SU-DHL-6 (cell line): ENCODE measurements around the gene BAIAP2L1.

Source experiments
- H2AFZ ChIP-seq: fragments of 200-600 bp; sonication (generic); 2 replicates; pipeline ENCODE4 v1.6.1; 2014; ENCODE audit warnings: low read depth, mild to moderate bottlenecking, moderate library complexity, mixed read lengths, antibody characterized with exemption, low read length; ENCODE audit not compliant: severe bottlenecking
- H3F3A ChIP-seq: fragments of 200-600 bp; shearing (Covaris generic); 2 replicates; pipeline ENCODE4 v1.6.0; 2016; ENCODE audit warnings: antibody characterized with exemption, mild to moderate bottlenecking; ENCODE audit not compliant: insufficient read depth
- H3K27ac ChIP-seq: fragments of 200-600 bp; sonication (generic); 2 replicates; pipeline ENCODE4 v1.5.1; 2016; ENCODE audit warnings: low read depth, mild to moderate bottlenecking, low read length, moderate library complexity, mixed read lengths
- H3K27me3 ChIP-seq: fragments of 200-600 bp; sonication (generic), shearing (Covaris generic); 2 replicates; pipeline ENCODE4 v1.6.0; 2014; ENCODE audit warnings: mild to moderate bottlenecking, low read length
- H3K36me3 ChIP-seq: fragments of 200-600 bp; sonication (generic); 2 replicates; pipeline ENCODE4 v1.6.1; 2014; ENCODE audit warnings: mild to moderate bottlenecking, low read length, mixed read lengths
- H3K4me2 ChIP-seq: fragments of 300-600, 200-600 bp; shearing (Covaris generic), sonication (generic); 2 replicates; pipeline ENCODE4 v1.6.0; 2014; ENCODE audit warnings: low read length, low read depth, mild to moderate bottlenecking; ENCODE audit not compliant: poor library complexity, severe bottlenecking
- H3K4me3 ChIP-seq: fragments of 200-600 bp; sonication (generic); 2 replicates; pipeline ENCODE4 v1.5.1; 2014; ENCODE audit warnings: antibody characterized with exemption, low read length, mild to moderate bottlenecking, mixed read lengths; ENCODE audit not compliant: insufficient read depth, poor library complexity, severe bottlenecking
- H3K79me2 ChIP-seq: fragments of 200-600 bp; sonication (generic); 2 replicates; pipeline ENCODE4 v1.6.1; 2014; ENCODE audit warnings: mild to moderate bottlenecking, low read length, moderate library complexity; ENCODE audit not compliant: insufficient read depth
- H3K9ac ChIP-seq: fragments of 200-600 bp; sonication (generic); 2 replicates; pipeline ENCODE4 v1.7.0; 2014; ENCODE audit warnings: mild to moderate bottlenecking, low read length
- H3K9me2 ChIP-seq: fragments of 200-600 bp; sonication (generic); replicated peaks from 2 replicates; pipeline ENCODE4 v1.6.1; 2014; ENCODE audit warnings: low read length; ENCODE audit not compliant: insufficient read depth
- H3K9me3 ChIP-seq: fragments of 200-600 bp; sonication (generic); 2 replicates; pipeline ENCODE4 v1.6.1; 2014; ENCODE audit warnings: low read length, mixed read lengths; ENCODE audit not compliant: insufficient read depth
- H4K20me1 ChIP-seq: fragments of 200-600 bp; sonication (generic); 2 replicates; pipeline ENCODE4 v1.6.1; 2014; ENCODE audit warnings: low read depth, mild to moderate bottlenecking, antibody characterized with exemption, low read length, moderate library complexity, mixed read lengths
- CTCF ChIP-seq: fragments of 200-600 bp; sonication (generic); IDR thresholded peaks from one replicate; pipeline ENCODE4 v1.5.1; 2017; ENCODE audit warnings: antibody characterized with exemption, mild to moderate bottlenecking, low read length, moderate library complexity; ENCODE audit not compliant: insufficient read depth, poor library complexity, severe bottlenecking
- EZH2phosphoT487 ChIP-seq: fragments of 200-600 bp; sonication (generic), shearing (Covaris generic); conservative IDR thresholded peaks from 2 replicates; pipeline ENCODE4 v1.6.1; 2018; ENCODE audit warnings: mild to moderate bottlenecking, antibody characterized with exemption, low read length, moderate library complexity, mixed read lengths

The BAIAP2L1 gene

DNA sequence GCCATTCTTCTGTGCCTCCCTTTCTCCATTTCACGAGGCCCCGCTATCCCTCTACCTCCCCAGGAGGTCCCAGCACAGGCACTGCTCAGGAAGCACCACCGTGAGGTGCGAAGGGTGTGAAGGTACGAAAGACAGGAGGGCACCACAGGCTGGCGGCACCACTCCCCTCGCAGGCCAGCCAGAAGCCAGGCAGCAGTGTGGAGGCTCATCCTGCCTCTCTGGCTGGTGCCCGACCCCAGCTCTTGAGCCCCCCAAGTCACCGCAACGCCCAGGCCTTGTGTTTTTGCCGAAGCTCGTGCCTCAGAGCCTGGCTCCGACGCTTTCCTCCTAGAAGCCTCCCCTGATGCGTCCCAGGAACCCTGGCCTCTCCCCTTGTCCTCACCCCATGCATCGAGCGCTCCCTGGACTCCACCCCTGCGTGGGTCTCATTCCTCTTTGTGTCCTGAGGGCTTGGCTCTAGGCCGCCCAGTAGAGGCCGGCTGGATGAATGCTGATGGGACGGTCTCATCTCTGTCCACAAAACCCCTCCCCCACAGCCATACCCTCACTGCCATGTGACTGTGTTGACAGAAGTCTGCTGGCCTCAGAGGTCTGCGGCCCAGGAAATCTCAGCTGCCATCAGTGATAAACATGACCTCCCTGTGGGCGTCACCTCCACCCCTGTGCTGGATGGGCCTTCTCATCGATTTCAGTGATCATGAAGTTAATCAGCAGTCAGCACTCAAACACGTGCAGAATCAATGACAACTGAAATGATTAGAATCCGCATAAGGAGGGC lies 100.1 kb downstream of the BAIAP2L1 start:
- Histone ChIP-seq H3K79me2 (no peaks in the 10 kb centered on the region), H4K20me1 (no peaks in the 10 kb centered on the region), H3K36me3 (no peaks in the 10 kb centered on the region), H3K4me2 (no peak overlapping the region), H3F3A (no peaks in the 10 kb centered on the region), H3K9me2 (no peaks in the 10 kb centered on the region), H3K27ac (no peak overlapping the region), H3K27me3 (no peaks in the 10 kb centered on the region), H2AFZ (no peak overlapping the region), H3K4me3 (no peak overlapping the region), H3K9ac (no peak overlapping the region), H3K9me3 (no peaks in the 10 kb centered on the region)
- TF ChIP-seq EZH2phosphoT487, result no peak
- no peak for TF ChIP-seq CTCF

DNA sequence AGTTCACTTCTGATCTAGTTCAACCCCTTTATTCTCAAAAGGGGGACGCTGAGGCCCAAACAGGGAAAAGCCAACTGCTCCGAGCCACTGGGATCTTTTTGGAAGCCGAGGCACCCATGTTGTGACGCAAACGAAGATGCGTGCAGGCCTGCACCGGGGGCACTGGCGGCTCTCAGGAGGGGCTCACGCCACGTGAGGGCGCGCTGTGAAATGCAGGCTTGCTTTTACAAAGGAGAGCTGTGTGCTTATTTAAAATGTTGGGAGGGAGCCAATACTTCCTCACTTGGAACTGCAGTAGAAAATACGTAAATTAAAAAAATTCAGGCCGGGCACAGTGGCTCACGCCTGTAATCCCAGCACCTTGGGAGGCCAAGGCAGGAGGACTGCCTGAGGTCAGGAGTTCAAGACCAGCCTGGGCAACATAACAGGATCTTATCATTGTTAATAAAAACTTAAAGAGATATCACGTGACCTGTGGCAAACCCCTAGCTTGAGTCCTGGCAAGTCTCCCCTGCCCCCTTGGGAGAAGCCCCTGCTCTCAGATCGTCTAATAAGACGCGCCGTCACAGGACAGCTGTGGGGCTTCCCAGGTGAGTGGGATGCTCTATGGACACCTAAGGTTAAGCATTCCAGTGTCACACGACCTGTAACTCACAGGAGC lies 103.1 kb downstream of the BAIAP2L1 start:
- no peaks in the 10 kb centered on the region for H3K9me2 ChIP-seq
- no peaks in the 10 kb centered on the region for H3K27me3 ChIP-seq
- no peaks in the 10 kb centered on the region for H3K79me2 ChIP-seq
- H3F3A ChIP-seq, result no peaks in the 10 kb centered on the region
- H3K4me2 ChIP-seq, result no peak overlapping the region
- no peaks in the 10 kb centered on the region for H3K9me3 ChIP-seq
- H3K36me3 ChIP-seq, result no peaks in the 10 kb centered on the region
- H3K9ac ChIP-seq, result no peak overlapping the region
- no peak overlapping the region for H2AFZ ChIP-seq
- no peak overlapping the region for H3K4me3 ChIP-seq
- no peaks in the 10 kb centered on the region for H4K20me1 ChIP-seq
- H3K27ac ChIP-seq, result no peak overlapping the region
- TF ChIP-seq CTCF (no peak), EZH2phosphoT487 (no peak)

GRCh38 chr7:98296833-98297232 lies 104.1 kb downstream of the BAIAP2L1 start:
- Histone ChIP-seq H3K4me2 (no peak overlapping the region), H4K20me1 (no peaks in the 10 kb centered on the region), H3K9me3 (no peaks in the 10 kb centered on the region), H3K9me2 (no peaks in the 10 kb centered on the region), H3K4me3 (no peak overlapping the region), H3F3A (no peaks in the 10 kb centered on the region), H3K9ac (no peak overlapping the region), H3K36me3 (no peaks in the 10 kb centered on the region), H3K27me3 (no peaks in the 10 kb centered on the region), H3K27ac (no peak overlapping the region), H2AFZ (no peak overlapping the region), H3K79me2 (no peaks in the 10 kb centered on the region)
- TF ChIP-seq EZH2phosphoT487 (no peak), CTCF (no peak)
